NCI-H226 (cell line): ENCODE results near the gene HELZ2.
"Not testable (repeated sequence)": the region's sequence is repeated elsewhere in the genome, so short reads cannot be mapped to it uniquely, and the experiment has no call there.

ENCODE experiments used
- DNase-seq: peaks from one replicate; pipeline ENCODE4 v3.0.0-alpha.2; 2015

The HELZ2 gene, protein sequence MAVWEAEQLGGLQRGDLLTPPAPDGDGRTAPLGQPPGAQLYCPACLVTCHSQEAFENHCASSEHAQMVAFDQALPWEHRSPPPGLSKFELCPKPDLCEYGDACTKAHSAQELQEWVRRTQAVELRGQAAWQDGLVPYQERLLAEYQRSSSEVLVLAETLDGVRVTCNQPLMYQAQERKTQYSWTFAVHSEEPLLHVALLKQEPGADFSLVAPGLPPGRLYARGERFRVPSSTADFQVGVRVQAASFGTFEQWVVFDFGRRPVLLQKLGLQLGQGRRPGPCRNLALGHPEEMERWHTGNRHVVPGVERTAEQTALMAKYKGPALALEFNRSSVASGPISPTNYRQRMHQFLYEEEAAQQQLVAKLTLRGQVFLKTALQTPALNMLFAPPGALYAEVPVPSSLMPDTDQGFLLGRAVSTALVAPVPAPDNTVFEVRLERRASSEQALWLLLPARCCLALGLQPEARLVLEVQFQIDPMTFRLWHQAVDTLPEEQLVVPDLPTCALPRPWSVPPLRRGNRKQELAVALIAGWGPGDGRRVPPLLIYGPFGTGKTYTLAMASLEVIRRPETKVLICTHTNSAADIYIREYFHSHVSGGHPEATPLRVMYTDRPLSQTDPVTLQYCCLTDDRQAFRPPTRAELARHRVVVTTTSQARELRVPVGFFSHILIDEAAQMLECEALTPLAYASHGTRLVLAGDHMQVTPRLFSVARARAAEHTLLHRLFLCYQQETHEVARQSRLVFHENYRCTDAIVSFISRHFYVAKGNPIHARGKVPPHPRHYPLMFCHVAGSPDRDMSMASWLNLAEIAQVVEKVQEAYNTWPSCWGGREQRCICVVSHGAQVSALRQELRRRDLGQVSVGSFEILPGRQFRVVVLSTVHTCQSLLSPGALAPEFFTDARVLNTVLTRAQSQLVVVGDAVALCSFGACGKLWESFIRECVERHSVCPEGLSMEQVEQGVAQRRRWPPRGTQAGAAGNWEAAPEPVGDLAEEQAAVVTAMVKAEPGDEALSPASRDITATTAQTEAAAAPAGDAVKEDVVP (N-terminal part only)

DNA sequence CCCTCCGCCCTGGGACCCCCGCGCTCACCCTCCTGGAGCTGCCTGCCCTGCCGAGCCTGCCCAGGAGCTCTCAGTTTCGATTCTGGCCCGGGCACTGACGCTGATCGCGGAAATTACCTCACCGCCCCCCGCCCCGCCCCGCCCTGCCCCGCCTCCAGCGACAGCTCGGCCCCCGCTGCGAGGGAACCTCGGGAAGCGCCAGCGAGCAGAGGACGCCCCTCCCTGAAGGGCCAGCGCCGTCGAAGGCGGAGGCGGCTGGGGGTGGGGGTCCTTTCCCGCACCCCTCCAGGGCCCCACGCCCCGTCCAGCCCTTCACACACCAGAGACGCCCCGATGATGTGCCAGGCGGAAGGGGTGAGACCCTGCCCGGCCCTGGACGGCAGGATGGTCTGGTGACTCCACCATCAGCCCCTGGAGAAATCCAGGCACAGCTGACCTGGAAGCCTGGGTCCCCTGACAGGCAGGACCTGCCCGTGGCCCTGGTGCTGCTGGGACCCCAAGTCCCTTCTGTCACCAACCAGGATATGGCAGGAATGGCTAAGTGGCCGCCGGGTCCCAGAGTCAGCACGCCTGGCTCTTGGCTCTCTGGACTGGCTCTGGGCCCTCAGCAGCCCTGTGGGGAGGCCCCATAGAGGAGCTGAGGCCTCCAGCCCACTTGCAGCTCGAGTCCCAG is at the start of gene HELZ2:
HELZ2 (minus strand) TSS at position 84 of the 673 bp plus-strand sequence. CDS start 1,854 bp downstream, outside the sequence.
- peak; percentile 36 for DNase-seq

DNA sequence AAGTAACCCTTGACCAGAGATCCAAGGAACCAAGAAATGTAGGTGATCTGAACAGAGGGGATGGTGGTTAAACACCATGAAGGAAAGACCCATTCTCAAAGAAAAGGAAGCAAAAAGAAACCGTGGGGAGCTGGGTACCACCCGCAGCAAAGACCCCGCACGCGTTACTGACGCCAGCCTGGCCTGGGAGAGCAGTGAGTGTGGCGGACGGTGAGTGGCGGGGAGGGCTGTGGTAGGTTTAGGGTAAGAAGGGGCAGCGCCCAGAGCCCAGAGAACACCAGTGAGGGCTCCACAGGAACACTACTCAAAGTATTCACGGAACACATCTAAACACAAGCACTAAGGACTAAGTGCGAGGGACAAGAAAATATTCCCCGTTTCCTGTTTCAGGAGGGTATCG is 48.7 kb upstream of the HELZ2 start:
- no peak for DNase-seq

DNA sequence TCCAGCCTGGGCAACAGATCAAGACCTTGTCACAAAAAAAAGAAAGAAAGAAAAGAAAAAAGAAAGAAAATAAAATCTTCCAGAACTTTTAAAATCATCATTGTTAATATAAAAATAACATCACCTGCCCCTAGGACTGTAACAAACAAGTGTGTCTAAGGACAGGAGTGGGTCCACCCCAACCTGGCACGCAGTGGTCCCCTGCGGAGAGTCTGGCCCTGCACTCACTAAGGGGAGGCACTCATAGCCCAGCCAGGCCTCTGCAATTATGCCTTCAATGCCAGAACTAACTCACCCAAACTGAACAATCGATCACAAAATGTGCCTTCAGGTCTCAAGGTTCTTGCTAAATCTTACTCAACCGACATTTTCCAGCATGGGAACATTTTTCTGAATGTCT is 48.1 kb upstream of the HELZ2 start:
- no peak for DNase-seq

DNA sequence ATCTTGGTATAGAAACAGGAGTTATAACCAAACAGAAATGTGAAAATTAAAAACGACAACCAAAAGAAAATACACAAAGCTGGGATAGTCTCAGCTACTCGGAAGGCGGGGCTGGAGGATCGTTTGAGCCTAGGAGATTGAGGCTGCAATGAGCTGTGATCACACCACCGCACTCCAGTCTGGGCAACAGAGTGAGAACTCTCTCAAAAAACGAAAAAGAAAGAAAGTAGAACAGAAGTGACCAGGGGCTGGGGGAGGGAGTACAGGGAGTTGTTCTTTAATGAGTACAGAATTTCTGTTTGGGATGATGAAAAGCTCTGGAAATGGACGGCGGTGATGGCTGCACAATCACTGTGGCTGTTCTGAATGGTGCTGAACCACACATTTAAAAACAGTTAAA is 47.0 kb upstream of the HELZ2 start:
- DNase-seq: no peak

DNA sequence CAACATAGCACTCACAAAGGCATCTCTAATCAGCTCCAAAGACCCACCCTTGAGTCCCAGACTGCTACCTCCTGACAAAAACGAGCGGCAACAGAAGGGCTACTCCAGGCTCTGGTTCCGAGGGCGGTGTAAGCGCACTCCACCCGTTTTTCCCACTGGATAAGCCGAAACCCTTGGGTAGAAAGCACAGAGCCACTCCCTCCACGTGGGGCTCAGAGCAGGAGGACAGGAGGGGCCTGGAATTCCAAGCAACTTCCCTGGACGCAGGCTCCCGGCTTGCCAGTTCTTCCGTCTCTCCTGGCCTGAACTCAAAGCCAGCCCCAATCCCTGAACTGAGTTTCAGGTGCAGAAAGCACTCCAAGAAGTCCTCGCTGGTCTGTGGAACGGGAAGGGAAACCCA is 45.5 kb upstream of the HELZ2 start:
- DNase-seq: no peak

DNA sequence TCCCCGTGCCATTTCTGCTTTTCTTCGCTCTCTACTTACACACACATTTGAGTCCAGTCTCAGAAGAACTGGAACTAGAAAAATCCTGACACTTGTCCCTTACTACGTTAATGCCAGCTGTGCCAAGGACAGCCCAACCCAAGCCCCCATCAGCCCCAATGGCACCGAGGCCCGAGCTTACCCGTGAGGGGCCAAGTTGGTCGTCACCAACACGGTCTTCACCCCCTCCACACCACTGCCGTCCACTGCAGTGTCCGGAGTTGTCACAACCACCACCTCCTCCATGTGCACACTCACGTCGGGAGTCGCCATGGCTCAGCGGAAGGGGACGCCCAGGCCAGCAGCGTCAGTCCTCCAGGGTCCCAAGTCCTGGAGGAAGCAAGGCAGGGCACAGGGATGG is 45.0 kb upstream of the HELZ2 start:
- no peak for DNase-seq

DNA sequence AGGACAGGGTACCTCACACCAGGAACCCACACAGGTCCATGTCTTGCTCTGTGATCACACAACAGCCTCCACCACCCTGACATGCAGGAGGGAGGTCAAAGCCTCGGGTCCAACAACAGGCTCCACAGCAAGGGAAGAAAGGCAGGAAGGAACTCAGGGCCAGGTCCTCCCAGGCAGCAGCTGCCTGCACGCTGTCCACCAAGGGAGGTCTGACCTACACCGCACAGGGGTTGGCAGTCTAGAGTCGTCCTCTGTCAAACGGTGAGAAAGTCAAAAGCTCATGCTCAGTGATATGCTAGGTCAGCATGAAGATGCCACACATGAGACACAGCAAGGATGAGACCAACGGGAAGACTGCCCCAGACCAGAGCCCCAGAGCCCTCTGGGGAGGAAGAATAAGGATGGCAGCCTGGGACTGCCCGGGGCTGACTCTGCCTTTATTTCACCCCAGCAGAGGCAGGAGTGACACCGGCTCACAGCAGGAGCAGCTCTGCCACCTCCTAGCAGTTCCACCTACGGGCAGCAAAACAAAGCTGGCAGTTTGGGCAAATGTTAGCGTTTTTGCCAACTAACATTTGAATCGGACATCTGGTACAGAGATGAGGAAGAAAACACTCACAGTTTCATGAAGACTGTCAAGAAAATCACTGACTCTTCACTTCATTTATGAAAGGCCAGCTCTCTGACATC is 44.4 kb upstream of the HELZ2 start:
- no peak for DNase-seq

DNA sequence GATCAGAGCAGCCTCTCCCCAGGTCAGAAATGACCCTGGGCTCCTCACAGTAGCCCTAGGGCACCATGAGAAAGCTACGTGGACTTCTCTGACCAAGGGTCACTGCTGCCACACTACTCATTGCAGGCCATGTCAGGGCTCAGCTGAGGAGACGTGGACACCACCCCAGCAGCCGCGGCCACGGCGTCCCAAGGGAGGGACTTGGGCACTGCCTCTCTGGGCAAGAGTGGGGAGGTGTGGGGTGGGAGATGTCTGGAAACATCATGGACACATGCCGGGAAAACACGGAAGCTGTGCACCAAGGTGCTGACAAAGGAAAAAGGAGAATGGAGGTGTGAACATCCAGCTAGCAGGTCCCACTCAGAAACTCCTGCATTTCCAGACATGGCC is 43.8 kb upstream of the HELZ2 start:
- DNase-seq: no peak

DNA sequence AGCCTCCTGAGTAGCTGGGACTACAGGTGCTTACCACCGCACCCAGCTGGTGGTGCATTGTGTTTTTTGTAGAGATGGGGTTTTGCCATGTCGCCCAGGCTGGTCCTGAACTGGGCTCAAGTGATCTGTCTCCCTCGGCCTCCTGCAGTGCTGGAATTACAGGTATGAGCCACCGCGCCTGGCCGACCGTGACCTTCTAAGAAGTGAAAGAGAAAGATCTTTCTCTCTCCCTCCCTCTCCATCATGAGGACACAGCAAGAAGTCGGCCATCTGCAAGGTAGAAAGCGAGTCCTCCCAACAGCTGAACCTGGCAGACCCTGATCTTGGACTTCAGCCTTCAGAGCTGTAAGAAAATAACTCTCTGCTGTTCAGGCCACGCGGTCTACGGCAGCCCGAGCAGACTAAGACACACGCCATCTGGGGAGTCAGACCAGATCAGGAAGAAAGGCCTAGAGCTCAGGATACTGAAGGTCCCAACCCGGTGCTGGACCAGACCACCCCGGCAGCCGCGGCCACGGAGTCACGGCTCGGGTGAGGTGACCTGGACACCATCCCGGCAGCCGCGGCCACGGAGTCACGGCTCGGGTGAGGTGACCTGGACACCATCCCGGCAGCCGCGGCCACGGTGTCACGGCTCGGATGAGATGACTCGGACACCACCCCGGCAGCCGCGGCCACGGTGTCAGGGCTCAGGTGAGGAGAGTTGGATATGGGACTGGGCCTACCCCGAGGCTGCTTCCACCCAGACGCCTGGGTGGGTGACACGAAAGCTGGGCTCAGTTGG is 43.2 kb upstream of the HELZ2 start:
- DNase-seq: no peak

DNA sequence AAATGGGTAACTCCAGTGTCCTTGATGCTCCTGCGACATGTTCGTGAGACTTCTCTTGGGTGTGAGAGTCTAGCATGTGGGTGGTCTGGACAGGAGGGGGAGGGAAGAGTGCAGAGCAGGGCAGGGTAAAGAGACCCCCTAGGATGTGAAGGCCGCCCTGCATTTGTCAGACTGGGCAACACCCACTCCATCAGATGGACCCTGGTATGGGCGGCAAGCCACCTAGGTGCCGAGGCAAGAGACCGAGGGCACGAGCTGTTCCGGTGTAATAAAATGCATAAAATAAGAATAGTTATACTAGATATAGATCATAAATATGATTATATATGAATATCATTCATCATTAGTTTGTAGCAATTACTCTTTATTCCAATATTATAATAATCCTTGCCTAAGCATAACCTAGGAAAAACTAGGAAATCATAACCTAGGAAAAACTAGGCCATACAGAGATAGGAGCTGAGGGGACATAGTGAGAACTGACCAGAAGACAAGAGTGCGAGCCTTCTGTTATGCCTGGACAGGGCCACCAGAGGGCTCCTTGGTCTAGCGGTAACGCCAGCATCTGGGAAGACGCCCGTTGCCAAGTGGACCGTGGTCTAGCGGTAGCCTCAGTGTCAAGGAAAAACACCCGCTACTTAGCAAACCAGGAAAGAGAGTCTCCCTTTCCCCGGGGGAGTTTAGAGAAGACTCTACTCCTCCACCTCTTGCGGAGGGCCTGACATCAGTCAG is 40.0 kb upstream of the HELZ2 start:
- DNase-seq: not testable (repeated sequence)

DNA sequence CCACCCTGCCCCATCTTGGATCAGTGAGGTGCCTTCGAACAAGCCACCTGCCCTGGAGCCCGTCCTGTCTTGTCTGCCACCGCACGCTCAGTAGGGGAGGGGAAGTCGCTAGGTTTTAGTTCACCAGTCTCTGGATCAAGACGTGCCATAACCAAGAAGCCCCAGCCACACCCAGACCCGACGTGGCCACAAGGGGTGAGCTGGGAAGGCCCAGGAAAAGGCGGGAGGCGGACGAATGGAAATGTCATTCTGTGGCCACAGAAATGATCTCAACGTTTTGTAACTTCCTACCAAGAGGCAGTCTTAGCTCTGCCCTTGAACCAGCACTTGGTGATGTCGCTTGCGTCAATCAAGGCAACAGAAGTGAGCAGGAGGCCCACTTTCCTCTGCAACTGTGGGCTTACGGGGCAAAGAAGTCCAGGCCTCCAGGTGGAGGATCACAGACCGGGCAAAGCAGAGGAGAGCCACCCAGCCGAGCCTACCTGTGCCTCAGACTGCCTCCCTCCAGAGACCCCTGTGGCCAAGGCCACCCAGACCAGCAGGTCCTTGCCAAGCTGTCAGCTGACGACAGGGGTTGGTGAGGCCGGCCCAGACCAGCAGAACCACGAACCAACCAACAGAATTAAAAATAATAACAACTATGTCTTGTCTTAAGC is 38.4 kb upstream of the HELZ2 start:
- DNase-seq: no peak

DNA sequence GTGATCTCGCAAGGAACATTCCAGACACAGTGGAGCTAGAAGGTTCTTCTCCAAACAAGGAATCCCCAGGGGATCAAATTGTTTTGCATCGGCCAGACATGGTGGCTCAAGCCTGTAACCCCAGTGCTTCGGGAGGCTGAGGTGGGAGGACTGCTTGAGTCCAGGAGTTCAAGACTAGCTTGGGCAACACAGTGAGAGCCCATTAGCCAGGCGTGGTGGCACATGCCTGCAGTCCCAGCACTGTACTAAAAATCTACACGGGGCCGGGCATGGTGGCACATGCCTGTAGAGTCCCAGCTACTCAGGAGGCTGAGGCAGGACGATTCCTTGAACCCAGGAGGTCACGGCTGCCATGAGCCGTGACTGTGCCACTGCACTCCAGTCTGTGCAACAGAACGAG is 37.6 kb upstream of the HELZ2 start:
- no peak for DNase-seq

DNA sequence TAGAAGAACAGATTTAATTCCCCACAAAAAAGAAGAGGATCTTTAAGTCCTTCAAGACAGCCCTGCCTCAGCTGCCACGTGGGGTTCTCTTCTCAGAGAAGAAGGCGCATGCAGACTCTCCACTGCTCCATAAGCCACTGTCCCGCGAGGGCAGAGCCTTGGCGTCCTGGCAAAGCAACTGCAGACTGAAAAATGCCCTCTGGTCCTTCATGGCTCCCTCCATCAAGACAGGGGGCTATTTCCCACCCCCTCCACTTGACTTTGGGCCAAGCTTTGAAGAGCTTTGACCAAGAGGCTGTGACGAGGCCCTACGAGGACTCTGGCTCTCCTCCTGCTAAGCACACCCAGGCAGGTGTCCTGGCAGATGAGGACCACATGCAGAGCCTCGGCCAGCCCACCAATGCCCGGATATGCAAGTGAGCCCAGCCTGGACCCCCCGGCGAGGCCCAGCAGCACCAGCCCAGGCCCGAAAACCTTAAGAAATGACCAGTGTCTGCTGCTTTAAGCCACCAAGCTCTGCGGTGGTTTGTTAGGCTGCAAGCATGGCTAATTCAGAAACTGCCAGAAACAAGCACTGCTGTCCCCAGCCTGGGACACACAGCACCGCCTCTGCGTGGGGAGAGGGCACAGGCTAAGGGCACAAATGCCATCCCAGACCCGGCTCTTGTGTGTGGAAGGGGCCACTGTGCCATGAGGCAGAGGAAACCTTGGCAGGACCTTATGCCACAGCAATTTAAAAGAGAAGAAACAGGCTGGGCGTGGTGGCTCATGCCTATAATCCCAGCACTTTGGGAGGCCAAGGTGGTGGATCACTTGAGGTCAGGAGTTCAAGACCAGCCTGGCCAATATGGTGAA is 36.8 kb upstream of the HELZ2 start:
- no peak for DNase-seq

DNA sequence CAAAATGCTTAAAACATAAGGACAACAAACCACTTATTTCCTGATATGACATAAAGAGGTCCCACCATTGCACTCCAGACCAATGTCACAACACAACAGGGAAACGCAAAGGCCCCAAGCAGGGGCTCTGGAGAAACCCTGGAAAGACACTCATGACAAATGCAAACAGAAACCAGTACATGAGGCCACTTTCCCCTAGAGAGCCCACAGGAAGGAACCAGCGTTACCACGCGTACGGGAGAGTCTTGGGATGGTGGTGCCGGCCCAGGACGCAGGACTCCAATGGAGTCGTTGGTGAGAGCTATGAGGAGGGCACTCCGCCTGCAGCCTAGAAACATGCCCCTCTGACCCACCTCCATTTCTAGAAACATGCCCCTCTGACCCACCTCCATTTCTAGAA is 32.6 kb upstream of the HELZ2 start:
- no peak for DNase-seq

DNA sequence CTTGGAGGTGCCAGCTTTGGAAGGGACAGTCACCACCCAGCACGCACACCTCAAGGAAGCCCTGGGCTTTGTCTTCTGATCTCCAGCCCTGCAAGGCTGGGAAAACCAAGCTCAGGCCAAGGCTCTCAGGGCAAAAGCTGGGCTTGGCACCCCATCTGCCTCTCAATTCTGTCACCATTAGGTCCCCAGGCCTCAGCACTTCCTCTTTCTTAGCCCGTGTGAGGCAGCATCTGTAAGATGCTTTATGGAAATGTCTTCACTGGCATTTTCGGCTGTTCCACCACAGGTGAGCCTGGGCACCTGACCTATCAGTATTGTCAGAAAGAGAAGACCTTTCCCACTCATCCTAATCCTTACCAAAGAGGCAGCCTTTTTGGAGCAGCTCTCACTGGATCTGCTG is 28.3 kb upstream of the HELZ2 start:
- no peak for DNase-seq

DNA sequence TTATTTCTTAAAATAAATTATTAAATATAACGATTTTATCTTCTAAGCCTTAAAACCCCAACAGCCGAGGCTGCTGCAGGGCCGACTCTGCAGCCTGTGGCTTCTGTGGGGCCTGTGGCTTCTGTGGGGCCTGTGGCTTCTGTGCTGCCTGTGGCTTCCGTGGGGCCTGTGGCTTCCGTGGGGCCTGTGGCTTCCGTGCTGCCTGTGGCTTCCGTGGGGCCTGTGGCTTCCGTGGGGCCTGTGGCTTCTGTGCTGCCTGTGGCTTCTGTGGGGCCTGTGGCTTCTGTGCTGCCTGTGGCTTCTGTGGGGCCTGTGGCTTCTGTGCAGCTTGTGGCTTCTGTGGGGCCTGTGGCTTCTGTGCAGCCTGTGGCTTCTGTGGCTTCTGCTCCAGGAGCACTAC is 27.6 kb upstream of the HELZ2 start:
- DNase-seq: not testable (repeated sequence)

DNA sequence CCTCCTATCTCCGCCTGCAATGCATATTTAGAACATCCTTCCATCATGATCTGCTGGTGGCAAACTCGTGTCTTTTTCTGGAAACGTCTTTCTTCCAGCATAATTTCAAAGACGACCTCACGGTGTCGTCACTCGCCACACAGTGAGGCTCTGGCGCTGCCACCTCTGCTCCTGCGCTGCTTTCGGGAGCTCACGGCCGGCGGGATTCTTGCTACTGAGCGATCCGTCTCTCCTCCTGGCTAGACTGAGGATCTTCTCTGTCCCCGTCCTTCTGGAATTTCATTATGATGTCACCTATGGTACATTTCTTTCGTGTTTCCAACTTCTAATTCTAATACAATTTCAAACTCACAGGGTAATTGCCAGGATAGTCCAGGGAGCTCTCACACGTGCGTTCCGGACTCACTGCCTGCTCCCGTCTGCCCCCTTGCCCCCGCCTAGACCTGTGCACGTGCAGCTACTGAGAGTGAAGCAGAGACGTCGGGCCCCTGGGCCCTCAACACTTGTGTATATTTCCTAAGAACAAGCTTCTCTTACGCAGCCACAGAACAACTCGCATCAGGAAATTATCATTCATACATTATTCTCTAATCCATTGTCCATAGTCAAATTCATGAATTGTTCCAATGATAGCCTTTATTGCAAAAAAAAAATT is 25.5 kb upstream of the HELZ2 start:
- no peak for DNase-seq

DNA sequence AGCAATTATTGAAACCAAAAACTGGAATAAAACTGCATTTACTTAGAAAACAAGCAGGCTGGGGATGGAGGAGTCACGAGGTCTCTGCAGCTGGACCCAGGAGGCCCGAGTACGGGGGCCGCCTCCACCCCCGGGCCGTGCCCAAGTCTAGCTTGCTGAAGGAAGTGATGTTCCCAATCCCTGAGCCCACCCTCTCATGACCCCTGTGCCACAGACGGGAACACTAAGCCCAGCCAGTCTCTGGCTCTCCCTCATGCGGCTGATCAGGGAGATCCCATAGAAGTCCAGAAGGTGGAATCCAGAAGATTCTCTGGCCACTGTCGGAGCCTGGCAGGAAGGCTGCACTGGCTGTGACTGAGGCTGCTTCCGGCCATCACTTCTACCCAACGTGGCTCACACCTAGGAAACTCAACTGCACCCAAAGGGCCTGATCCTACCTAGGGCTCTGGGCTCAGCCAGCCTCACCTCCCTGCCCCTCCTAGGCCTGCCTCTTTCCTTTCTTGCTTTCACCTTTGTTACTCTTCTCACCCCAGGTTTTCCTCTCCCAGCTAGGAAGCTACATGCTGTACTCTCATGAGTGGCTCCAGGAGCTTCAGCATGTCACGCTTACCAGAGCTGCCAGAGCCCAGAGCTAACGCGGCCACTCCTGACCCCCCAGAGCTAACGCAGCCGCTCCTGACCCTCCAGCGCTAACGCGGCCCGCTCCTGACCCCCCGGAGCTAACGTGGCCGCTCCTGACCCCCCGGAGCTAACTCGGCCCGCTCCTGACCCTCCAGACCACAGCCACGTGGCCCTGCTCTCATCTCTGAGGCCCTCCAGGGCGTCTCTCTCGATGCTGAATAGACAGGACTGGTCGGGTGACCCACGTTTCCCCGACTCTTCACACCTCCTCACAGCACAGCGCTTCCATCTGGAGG is 24.7 kb upstream of the HELZ2 start:
- DNase-seq: no peak
